Measurements from ENCODE around the gene ARHGEF9. TPM values are rescaled to one million over a fixed set of nuclear protein-coding genes. Genes with fewer than 3 reads are reported as not detected.

The ARHGEF9 gene
- total and polyA plus RNA-seq, 2 of the 8 experiments (the other 6 are each of a cell fraction or from before 2014, with no cell fraction given), result 28.7 to 31.8 TPM

DNA sequence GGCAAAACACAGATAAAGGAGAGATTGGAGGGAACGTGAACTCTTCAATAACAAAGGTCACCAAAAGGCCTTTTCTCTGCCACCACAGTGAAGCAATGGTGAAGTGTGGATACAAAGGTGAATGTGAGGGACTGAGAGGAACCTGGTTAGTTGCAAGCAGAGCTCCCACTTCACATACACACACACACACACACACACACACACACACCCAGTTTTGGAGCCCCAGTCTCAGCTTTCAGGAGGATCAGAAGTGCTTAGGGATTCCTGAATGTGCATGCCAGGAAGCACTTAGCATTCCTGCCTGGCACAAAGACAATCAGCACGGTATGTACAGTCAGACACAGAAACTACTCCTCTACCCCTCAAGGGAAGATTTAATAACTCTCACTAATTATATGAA is 71.5 kb downstream of the ARHGEF9 start:
- no peak overlapping the region for H3K23ac ChIP-seq (ENCODE audit: insufficient read length)
- H2AFZ ChIP-seq (ENCODE audit: low read length), result no peak overlapping the region
- H2AK5ac ChIP-seq (ENCODE audit: low read depth, low read length), result no peak overlapping the region
- no peak overlapping the region for H4K8ac ChIP-seq (ENCODE audit: extremely low read depth, insufficient read depth, low read length)
- H4K5ac ChIP-seq (ENCODE audit: insufficient read length, low read depth, low read length), result no peak overlapping the region
- no peak for DNase-seq (ENCODE audit: low read depth in 1 of 2, low spot score in 2 of 2)
- no peak overlapping the region for H4K91ac ChIP-seq (replicated peaks; ENCODE audit: insufficient read length, low read length)
- H3K18ac ChIP-seq (ENCODE audit: extremely low read depth, low read length), result no peak overlapping the region
- H3K4me1 ChIP-seq (replicated peaks in 1 of 4; ENCODE audit: control insufficient read depth in 3 of 4, insufficient read depth in 4 of 4, low read length in 3 of 4), result no peaks in the 10 kb centered on the region
- ChIA-PET CTCF (ENCODE audit: partially characterized antibody) (interaction anchor here (1.2 kb wide), 1 partner anchor 26 kb away, joined by 3 read pairs; no protein-coding TSS in a partner anchor), POLR2A (ENCODE audit: partially characterized antibody) (no interaction called here)
- 82% methylated on average over 2 of the region's 2 CpGs; no CpG with 5 or more reads in 1 of the 2 experiments for WGBS, 2 experiments (ENCODE audit: extremely low coverage in 1 of 2, insufficient coverage in 1 of 2, insufficient read length in 1 of 2, insufficient replicate concordance in 2 of 2, low coverage in 1 of 2, low lambda C conversion rate in 2 of 2, missing lambda C conversion rate in 1 of 2)
- no peak overlapping the region for H3K27ac ChIP-seq (ENCODE audit: low read depth, low read length)
- H3K4me3 ChIP-seq (ENCODE audit: extremely low read depth in 1 of 4, insufficient read depth in 2 of 4, low read depth in 3 of 4, low read length in 4 of 4), result no peak overlapping the region
- H3K9ac ChIP-seq (replicated peaks in 1 of 4; ENCODE audit: extremely low read depth in 1 of 4, low read depth in 3 of 4, low read length in 3 of 4), result no peak overlapping the region
- H4K20me1 ChIP-seq (replicated peaks in 1 of 2; ENCODE audit: control insufficient read depth in 1 of 2, insufficient read depth in 2 of 2, low read length in 2 of 2), result no peaks in the 10 kb centered on the region
- H2BK20ac ChIP-seq (ENCODE audit: low read length), result no peak overlapping the region
- H3K36me3 ChIP-seq (ENCODE audit: control insufficient read depth in 2 of 4, insufficient read depth in 4 of 4, low read length in 3 of 4), result peaks cover 0 to 2% (median 0%) of the 10 kb centered on the region in 4 experiments; a peak in 2 of 8 replicates
- no peaks in the 10 kb centered on the region for H3K23me2 ChIP-seq (ENCODE audit: low read depth, low read length)
- H3K79me2 ChIP-seq (ENCODE audit: control insufficient read depth in 1 of 2, insufficient read depth in 2 of 2, low read length in 2 of 2), result no peaks in the 10 kb centered on the region; a peak in 1 of 4 replicates
- no peaks in the 10 kb centered on the region for H3K27me3 ChIP-seq (replicated peaks in 1 of 4; ENCODE audit: control insufficient read depth in 3 of 4, extremely low read depth in 1 of 4, insufficient read depth in 3 of 4, low read length in 3 of 4)
- no peaks in the 10 kb centered on the region for H3K79me1 ChIP-seq (ENCODE audit: low read depth, low read length)
- no peak overlapping the region for H3K56ac ChIP-seq (replicated peaks; ENCODE audit: insufficient read length, low read depth, low read length)
- no peak overlapping the region for H2BK120ac ChIP-seq (replicated peaks; ENCODE audit: low read depth, low read length)
- no peak overlapping the region for H2BK5ac ChIP-seq (ENCODE audit: low read depth, low read length)
- no peak overlapping the region for H3K4ac ChIP-seq (replicated peaks; ENCODE audit: insufficient read length, low read depth, low read length)
- TF ChIP-seq, protein P1, sequence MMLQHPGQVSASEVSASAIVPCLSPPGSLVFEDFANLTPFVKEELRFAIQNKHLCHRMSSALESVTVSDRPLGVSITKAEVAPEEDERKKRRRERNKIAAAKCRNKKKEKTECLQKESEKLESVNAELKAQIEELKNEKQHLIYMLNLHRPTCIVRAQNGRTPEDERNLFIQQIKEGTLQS (IDR thresholded peaks at IDR 0.05; ENCODE audit: insufficient read depth, low read depth, low read length), result no peak
- TF ChIP-seq GABPA (IDR thresholded peaks at IDR 0.05; ENCODE audit: borderline replicate concordance, insufficient read depth, low read length) (no peak), KDM4A (IDR thresholded peaks at IDR 0.05; ENCODE audit: low read depth, low read length, severe bottlenecking) (no peak), JUN (IDR thresholded peaks at IDR 0.05; ENCODE audit: low read depth, low read length) (no peak), ASH2L (IDR thresholded peaks at IDR 0.05; ENCODE audit: low read length) (no peak), CEBPB (IDR thresholded peaks at IDR 0.05; ENCODE audit: low read depth, low read length) (no peak), NRF1 (IDR thresholded peaks at IDR 0.05; ENCODE audit: low read depth, low read length) (no peak), EP300 (IDR thresholded peaks at IDR 0.05; ENCODE audit: borderline replicate concordance in 1 of 2, low read depth in 2 of 2, low read length in 2 of 2) (no peak), SP2 (IDR thresholded peaks at IDR 0.05; ENCODE audit: low read length) (no peak)
- no peak for FAIRE-seq
- no peak overlapping the region for H2BK12ac ChIP-seq (ENCODE audit: low read depth, low read length)
- H3K14ac ChIP-seq (ENCODE audit: insufficient read length), result no peak overlapping the region
- no peaks in the 10 kb centered on the region for H3K9me3 ChIP-seq (ENCODE audit: insufficient read depth in 2 of 2, low read depth in 1 of 2, low read length in 1 of 2)
- no peak overlapping the region for H3K4me2 ChIP-seq (ENCODE audit: insufficient read depth in 1 of 2, low read depth in 2 of 2, low read length in 2 of 2)
- no peak overlapping the region for H2BK15ac ChIP-seq (ENCODE audit: low read length)
